MG63 (cell line): ENCODE results near the gene PSMB11. TPM values are rescaled to one million over a fixed set of nuclear protein-coding genes. Genes with fewer than 3 reads are reported as not detected.

Source experiments
- DNase-seq: peaks from one replicate; pipeline ENCODE4 v3.0.0-alpha.2; 2020
- H3K27me3 ChIP-seq: fragments of 250-450 bp; sonication (Bioruptor Pico); 2 replicates; pipeline ENCODE4 v1.5.1; 2020; ENCODE audit warnings: mild to moderate bottlenecking, moderate library complexity
- H3K36me3 ChIP-seq: fragments of 250-450 bp; sonication (Bioruptor Pico); 2 replicates; pipeline ENCODE4 v1.5.1; 2020; ENCODE audit warnings: mild to moderate bottlenecking, moderate library complexity
- H3K4me3 ChIP-seq: fragments of 250-450 bp; sonication (Bioruptor Pico); 2 replicates; pipeline ENCODE4 v1.5.1; 2020; ENCODE audit warnings: mild to moderate bottlenecking, moderate library complexity
- H3K9me3 ChIP-seq: fragments of 250-450 bp; sonication (Bioruptor Pico); 2 replicates; pipeline ENCODE4 v1.5.1; 2020; ENCODE audit warnings: mild to moderate bottlenecking, moderate library complexity
- total RNA-seq: library from RNA; depleted of rRNA; stranded (reverse); fragments of >200 nt; shearing (Covaris generic); gene quantifications from 2 replicates; pipeline ENCODE4 v1.2.3, GENCODE V29; 2014; ENCODE audit warnings: low replicate concordance

Gene PSMB11
- total RNA-seq, 1 experiment from 2014 or later: not detected

GRCh38 chr14:23051141-23052057 lies 9.4 kb downstream of the PSMB11 start:
- no peaks in the 10 kb centered on the region for H3K36me3 ChIP-seq
- no peaks in the 10 kb centered on the region for H3K9me3 ChIP-seq
- no peak for DNase-seq
- H3K4me3 ChIP-seq: no peak overlapping the region
- H3K27me3 ChIP-seq: no peaks in the 10 kb centered on the region

- H3K36me3 ChIP-seq: no peaks in the 10 kb centered on the region
- no peak for DNase-seq
- no peak overlapping the region for H3K4me3 ChIP-seq
- H3K9me3 ChIP-seq: no peaks in the 10 kb centered on the region
- H3K27me3 ChIP-seq: no peaks in the 10 kb centered on the region
These were observed 10.2 kb downstream of the PSMB11 start for GRCh38 chr14:23052182-23052623.

- Histone ChIP-seq H3K4me3 (no peak overlapping the region), H3K36me3 (no peaks in the 10 kb centered on the region), H3K27me3 (no peaks in the 10 kb centered on the region), H3K9me3 (no peaks in the 10 kb centered on the region)
- DNase-seq: no peak
These were observed 10.7 kb downstream of the PSMB11 start for GRCh38 chr14:23052671-23053070.

GRCh38 chr14:23053426-23053825 lies 11.4 kb downstream of the PSMB11 start:
- no peaks in the 10 kb centered on the region for H3K36me3 ChIP-seq
- DNase-seq: no peak
- H3K4me3 ChIP-seq: no peak overlapping the region
- H3K9me3 ChIP-seq: no peaks in the 10 kb centered on the region
- H3K27me3 ChIP-seq: no peaks in the 10 kb centered on the region

- H3K9me3 ChIP-seq: no peaks in the 10 kb centered on the region
- H3K27me3 ChIP-seq: no peaks in the 10 kb centered on the region
- no peak overlapping the region for H3K4me3 ChIP-seq
- no peak for DNase-seq
- no peaks in the 10 kb centered on the region for H3K36me3 ChIP-seq
These were observed 12.2 kb downstream of the PSMB11 start for GRCh38 chr14:23054000-23054811.

GRCh38 chr14:23055147-23055550 lies 13.1 kb downstream of the PSMB11 start:
- no peak for DNase-seq
- Histone ChIP-seq H3K27me3 (no peaks in the 10 kb centered on the region), H3K36me3 (peaks cover 3% of the 10 kb centered on the region), H3K4me3 (no peak overlapping the region), H3K9me3 (no peaks in the 10 kb centered on the region)

- Histone ChIP-seq H3K36me3 (peaks cover 9% of the 10 kb centered on the region), H3K27me3 (no peaks in the 10 kb centered on the region), H3K9me3 (no peaks in the 10 kb centered on the region), H3K4me3 (no peak overlapping the region)
- DNase-seq: no peak
These were observed 13.7 kb downstream of the PSMB11 start for GRCh38 chr14:23055621-23056144.

- H3K36me3 ChIP-seq: peaks cover 14% of the 10 kb centered on the region
- peak; percentile 50 for DNase-seq
- H3K27me3 ChIP-seq: no peaks in the 10 kb centered on the region
- peak overlapping the region; percentile 40 for H3K4me3 ChIP-seq
- H3K9me3 ChIP-seq: no peaks in the 10 kb centered on the region
These were observed 14.3 kb downstream of the PSMB11 start for GRCh38 chr14:23056145-23056955.

- H3K27me3 ChIP-seq: no peaks in the 10 kb centered on the region
- DNase-seq: peak; percentile 76
- H3K9me3 ChIP-seq: no peaks in the 10 kb centered on the region
- peak within 1 kb of the TSS; percentile 52 for H3K4me3 ChIP-seq
- H3K36me3 ChIP-seq: peaks cover 21% of the 10 kb centered on the region
These were observed 15.1 kb downstream of the PSMB11 start, which contains the start of gene CDH24 for GRCh38 chr14:23056956-23057756. Gene CDH24, minus strand, starts transcription at chr14:23057520. Its CDS starts 1,787 bp downstream, at chr14:23055733.

GRCh38 chr14:23057757-23058653 lies 16.0 kb downstream of the PSMB11 start:
- H3K27me3 ChIP-seq: no peaks in the 10 kb centered on the region
- H3K9me3 ChIP-seq: no peaks in the 10 kb centered on the region
- DNase-seq: peak; percentile 77

GRCh38 chr14:23058654-23059504 lies 16.9 kb downstream of the PSMB11 start:
- H3K4me3 ChIP-seq: no peak overlapping the region
- H3K27me3 ChIP-seq: no peaks in the 10 kb centered on the region
- H3K36me3 ChIP-seq: peaks cover 36% of the 10 kb centered on the region
- DNase-seq: no peak
- H3K9me3 ChIP-seq: no peaks in the 10 kb centered on the region

More at GRCh38 chr14:23057757-23058653, 16.0 kb downstream of the PSMB11 start:
- peaks cover 30% of the 10 kb centered on the region for H3K36me3 ChIP-seq
- H3K4me3 ChIP-seq: peak overlapping the region; percentile 52

GRCh38 chr14:23060536-23061260 lies 18.7 kb downstream of the PSMB11 start:
- no peaks in the 10 kb centered on the region for H3K27me3 ChIP-seq
- no peaks in the 10 kb centered on the region for H3K9me3 ChIP-seq
- no peak overlapping the region for H3K4me3 ChIP-seq
- DNase-seq: no peak
- peaks cover 45% of the 10 kb centered on the region for H3K36me3 ChIP-seq

- Histone ChIP-seq H3K9me3 (no peaks in the 10 kb centered on the region), H3K4me3 (no peak overlapping the region), H3K27me3 (no peaks in the 10 kb centered on the region), H3K36me3 (peaks cover 56% of the 10 kb centered on the region)
- DNase-seq: peak; percentile 86
These were observed 20.0 kb downstream of the PSMB11 start for GRCh38 chr14:23062002-23062401.
